H1 (cell line): ENCODE results near the gene CIITA.
"Not testable (repeated sequence)": the region's sequence is repeated elsewhere in the genome, so short reads cannot be mapped to it uniquely, and the experiment has no call there.

Experiments
- EGR1 ChIP-seq: IDR thresholded peaks from 2 replicates; pipeline ENCODE4 v1.6.1; 2011; ENCODE audit warnings: low read depth, low read length, borderline replicate concordance
- EP300 ChIP-seq, 2 experiments: IDR thresholded peaks; 1 replicate in 1 of 2; 2 replicates in 1 of 2; pipeline ENCODE4 v1.6.1; 2011 to 2012; ENCODE audit warnings: low read depth in 2 of 2, low read length in 2 of 2, mild to moderate bottlenecking in 2 of 2, borderline replicate concordance in 1 of 2, inconsistent platforms in 1 of 2, moderate library complexity in 1 of 2
- HDAC2 ChIP-seq, 2 experiments: fragments of 300-600 bp in 1 of 2; sonication (generic) in 1 of 2; IDR thresholded peaks; 2 replicates each; pipeline ENCODE4 v1.6.1; 2011 to 2012; ENCODE audit warnings: low read depth in 2 of 2, low read length in 2 of 2, mild to moderate bottlenecking in 2 of 2, moderate library complexity in 2 of 2, borderline replicate concordance in 1 of 2, inconsistent platforms in 1 of 2
- RNF2 ChIP-seq: fragments of 200-900, 300-1000 bp; sonication (generic); IDR thresholded peaks from 2 replicates; pipeline ENCODE4 v1.7.1; 2016; ENCODE audit warnings: borderline replicate concordance, low read depth, mild to moderate bottlenecking, antibody characterized with exemption, low read length; ENCODE audit not compliant: poor library complexity, severe bottlenecking; ENCODE audit errors: missing control alignments
- TEAD4 ChIP-seq: IDR thresholded peaks from 2 replicates; pipeline ENCODE4 v1.6.1; 2012; ENCODE audit warnings: low read depth, low read length, inconsistent platforms, mixed read lengths
- YY1 ChIP-seq: IDR thresholded peaks from 2 replicates; pipeline ENCODE4 v1.6.1; 2011; ENCODE audit warnings: low read depth, mild to moderate bottlenecking, low read length
- TF ChIP-seq, protein P1 (sequence below), 3 experiments: IDR thresholded peaks; 1 replicate in 2 of 3; 2 replicates in 1 of 3; pipeline versions ENCODE4 v1.5.1 to v1.6.1; 2011; ENCODE audit warnings: low read length in 3 of 3, mild to moderate bottlenecking in 3 of 3, inconsistent platforms in 2 of 3, low read depth in 1 of 3, moderate library complexity in 1 of 3; ENCODE audit not compliant: insufficient read depth in 1 of 3; ENCODE audit errors: control extremely low read depth in 1 of 3
- TF ChIP-seq, protein P2 (sequence below): IDR thresholded peaks from 2 replicates; pipeline ENCODE4 v1.6.1; 2012; ENCODE audit warnings: inconsistent platforms

- not testable (repeated sequence) for TF ChIP-seq RNF2; TEAD4; YY1; HDAC2 (IDR thresholded peaks at IDR 0.05; ENCODE audit: borderline replicate concordance in 1 of 2, low read depth in 2 of 2, low read length in 2 of 2); EP300 (IDR thresholded peaks at IDR 0.05; ENCODE audit: borderline replicate concordance in 1 of 2, low read depth in 2 of 2, low read length in 2 of 2); EGR1
- TF ChIP-seq, protein P1, sequence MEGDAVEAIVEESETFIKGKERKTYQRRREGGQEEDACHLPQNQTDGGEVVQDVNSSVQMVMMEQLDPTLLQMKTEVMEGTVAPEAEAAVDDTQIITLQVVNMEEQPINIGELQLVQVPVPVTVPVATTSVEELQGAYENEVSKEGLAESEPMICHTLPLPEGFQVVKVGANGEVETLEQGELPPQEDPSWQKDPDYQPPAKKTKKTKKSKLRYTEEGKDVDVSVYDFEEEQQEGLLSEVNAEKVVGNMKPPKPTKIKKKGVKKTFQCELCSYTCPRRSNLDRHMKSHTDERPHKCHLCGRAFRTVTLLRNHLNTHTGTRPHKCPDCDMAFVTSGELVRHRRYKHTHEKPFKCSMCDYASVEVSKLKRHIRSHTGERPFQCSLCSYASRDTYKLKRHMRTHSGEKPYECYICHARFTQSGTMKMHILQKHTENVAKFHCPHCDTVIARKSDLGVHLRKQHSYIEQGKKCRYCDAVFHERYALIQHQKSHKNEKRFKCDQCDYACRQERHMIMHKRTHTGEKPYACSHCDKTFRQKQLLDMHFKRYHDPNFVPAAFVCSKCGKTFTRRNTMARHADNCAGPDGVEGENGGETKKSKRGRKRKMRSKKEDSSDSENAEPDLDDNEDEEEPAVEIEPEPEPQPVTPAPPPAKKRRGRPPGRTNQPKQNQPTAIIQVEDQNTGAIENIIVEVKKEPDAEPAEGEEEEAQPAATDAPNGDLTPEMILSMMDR (IDR thresholded peaks at IDR 0.05; ENCODE audit: control extremely low read depth in 1 of 3, insufficient read depth in 1 of 3, low read depth in 1 of 3, low read length in 3 of 3), result not testable (repeated sequence)
- TF ChIP-seq, protein P2, sequence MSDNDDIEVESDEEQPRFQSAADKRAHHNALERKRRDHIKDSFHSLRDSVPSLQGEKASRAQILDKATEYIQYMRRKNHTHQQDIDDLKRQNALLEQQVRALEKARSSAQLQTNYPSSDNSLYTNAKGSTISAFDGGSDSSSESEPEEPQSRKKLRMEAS, result not testable (repeated sequence)
These were observed 46.8 kb upstream of the CIITA start for GRCh38 chr16:10830240-10830639.
